NOMO-1 treated with dmso at 0.1 percent for 144 hours (cell line): Measurements from ENCODE around the gene GPI.
A peak's percentile ranks its signal among the peaks of the same experiment; 100 is the strongest.
"Not testable (repeated sequence)": the region's sequence is repeated elsewhere in the genome, so short reads cannot be mapped to it uniquely, and the experiment has no call there.

Experiments
- DNase-seq: peaks from one replicate; lab custom pipeline; 2025; ENCODE audit not compliant: unreplicated experiment; lab: John Stamatoyannopoulos, UW

Gene GPI

DNA sequence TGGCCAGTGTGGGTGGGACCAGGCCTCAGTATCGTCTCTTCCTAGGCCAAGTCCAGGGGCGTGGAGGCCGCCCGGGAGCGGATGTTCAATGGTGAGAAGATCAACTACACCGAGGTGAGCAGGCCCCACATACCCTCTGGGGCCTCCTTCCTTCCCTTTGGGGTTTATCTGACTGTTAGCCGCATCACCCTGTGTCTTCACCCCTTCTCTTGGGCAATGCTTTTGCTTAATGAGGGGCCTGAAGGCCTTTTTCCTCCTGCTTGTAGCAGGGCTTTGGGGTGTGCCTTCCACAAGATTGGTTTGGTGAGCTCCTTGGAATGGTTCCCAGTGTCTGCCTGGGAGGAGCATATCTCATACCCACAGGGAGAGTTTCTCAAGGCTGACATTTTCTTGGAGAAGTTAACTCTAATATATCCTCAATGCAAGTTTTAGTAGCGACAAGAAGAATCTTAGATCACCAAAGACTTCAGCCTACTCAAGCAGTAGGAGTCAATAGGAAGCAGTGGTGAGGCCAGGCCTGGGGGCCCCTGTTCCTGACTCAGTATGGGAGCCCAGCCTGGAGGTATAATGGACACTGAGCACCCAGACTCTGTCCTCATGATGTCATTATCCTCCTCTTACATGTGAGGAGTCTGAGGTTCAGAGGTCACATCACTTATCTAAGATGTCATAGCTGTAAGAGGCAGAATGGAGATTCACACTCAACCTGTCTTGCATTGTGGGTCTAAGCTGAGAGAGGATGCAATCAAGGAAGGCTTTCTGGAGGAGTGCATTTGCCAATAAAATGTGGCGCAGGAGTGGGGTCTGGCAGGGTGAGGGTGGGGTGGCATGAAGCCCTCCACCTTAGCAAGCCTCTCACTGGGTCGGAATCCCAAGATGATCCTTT lies 2.0 kb downstream of the GPI start:
- peak; percentile 67 for DNase-seq

DNA sequence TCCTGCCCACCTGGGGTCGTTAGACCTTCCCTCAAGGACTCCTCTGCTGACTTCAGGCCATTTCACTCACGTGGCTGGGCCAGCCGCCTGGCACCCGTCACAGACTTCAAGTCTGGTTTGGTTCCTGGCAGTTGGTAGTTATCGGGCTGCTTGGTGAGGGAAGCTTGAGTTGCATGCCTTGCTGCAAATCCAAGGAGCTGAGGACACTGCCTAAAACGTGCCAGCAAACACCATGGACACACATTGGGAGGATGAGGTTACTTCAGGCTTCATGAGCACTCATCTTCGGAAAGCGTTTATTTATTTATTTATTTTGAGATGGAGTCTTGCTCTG lies 2.6 kb downstream of the GPI start:
- no peak for DNase-seq

DNA sequence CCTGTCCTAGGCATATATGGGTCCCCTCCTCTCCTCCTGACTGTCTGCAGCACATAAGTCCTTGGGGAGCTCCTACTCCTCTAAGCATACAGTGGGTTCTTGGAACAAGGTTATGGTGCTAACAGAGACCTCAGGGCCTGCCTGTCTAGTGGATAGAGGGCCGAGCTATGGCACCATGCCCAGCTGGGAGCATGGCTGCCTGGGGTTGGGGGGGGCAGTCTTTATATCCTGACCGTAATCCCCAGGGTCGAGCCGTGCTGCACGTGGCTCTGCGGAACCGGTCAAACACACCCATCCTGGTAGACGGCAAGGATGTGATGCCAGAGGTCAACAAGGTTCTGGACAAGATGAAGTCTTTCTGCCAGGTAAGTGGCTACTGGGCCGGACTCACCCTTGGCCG lies 3.3 kb downstream of the GPI start:
- no peak for DNase-seq

DNA sequence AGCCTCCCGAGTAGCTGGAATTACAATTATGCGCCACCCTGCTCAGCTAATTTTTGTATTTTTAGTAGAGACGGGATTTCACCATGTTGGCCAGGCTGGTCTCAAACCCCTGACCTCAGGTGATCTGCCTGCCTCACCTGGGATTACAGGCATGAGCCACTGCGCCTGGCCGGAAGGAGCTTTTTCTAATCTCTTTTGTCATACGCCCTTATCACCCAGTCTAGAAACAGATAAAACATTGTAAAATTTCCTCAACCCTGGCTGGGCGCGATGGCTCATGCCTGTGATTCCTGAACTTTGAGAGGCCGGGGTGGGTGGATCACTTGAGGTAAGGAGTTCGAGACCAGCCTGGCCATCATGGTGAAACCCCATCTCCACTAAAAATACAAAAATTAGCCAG lies 4.2 kb downstream of the GPI start:
- DNase-seq: not testable (repeated sequence)

DNA sequence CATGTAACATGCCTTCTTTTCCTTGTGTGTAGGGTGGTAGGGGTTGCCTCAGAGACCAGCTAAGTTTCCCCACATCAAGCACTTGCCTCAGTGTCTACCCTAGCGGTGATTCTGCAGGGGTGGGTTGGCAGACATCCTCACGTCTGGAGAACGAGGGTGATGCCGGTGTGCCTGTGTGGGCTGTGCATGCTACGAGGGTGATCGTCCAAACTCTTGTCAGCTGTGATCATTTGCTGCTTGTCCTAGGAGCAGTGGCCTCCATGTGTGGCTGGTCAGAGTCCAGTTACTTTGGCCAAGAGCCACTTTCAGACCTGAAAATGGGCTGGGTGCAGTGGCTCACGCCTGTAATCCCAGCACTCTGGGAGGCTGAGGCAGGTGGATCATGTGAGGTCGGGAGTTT lies 5.1 kb downstream of the GPI start:
- no peak for DNase-seq

DNA sequence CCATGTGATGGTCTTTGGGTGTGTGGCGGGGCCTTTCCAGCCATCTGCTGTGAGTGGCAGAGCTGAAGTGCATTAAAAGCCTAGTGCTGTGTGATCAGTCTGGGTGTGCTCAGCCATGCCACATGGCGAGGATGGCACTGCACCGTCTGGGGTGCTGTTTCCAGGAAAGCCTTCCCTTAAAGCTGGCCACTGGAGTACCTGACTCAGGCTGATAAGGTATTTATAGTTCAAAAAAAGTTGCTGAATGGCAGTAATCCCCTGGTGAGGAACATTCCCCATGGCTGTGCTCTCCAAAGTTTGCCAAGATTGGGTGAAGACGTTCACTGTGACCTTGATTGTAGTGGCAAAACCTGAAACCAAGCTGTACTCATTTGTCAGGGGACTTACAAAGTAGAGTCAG lies 6.0 kb downstream of the GPI start:
- DNase-seq: no peak

DNA sequence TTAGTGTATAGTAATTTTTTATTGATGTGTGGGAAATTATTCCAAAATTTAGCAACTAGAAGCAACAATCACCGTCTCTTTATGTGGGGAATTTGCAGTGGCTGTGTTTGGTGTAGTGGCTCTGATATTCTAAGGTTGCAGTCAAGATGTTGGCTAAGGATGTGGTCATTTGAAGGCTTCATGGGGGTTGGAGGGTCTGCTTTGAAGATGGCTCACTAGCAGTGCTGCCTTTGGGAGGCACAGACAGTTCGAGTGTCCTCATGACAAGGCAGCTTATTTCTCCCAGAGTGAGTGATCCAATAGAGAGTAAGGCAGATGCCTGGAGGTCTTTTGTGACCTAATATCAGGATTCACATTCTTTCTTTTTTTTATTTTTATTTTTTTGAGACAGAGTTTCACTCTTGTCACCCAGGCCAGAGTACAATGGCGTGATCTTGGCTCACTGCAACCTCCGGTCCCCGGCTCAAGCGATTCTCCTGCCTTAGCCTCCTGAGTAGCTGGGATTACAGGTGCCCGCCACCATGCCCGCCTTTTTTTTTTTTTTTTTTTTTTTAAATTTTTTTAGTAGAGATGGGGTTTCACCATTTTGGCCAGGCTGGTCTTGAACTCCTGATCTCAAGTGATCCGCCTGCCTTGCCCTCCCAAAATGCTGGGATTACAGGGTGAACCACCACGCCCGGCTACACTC lies 8.7 kb downstream of the GPI start:
- DNase-seq: no peak

DNA sequence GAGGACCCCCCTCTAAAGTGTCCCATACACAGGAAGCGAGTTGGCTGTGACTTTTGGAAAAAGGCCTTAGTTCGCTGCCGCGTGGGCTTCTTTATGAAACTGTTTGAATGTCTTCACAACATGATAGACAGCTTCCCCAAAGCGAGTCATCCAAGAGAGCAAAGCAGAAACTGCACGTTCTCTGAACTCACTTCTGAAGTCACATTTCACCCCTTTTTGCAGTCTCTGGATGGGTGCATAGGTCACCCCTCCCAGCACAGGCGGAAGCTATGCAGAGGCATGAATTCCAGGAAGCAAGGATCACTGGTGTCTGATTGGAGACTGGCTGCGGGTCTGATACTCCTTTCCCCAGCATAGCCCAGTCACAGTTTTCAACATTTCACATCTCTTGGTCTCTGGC lies 10.6 kb downstream of the GPI start:
- DNase-seq: no peak

DNA sequence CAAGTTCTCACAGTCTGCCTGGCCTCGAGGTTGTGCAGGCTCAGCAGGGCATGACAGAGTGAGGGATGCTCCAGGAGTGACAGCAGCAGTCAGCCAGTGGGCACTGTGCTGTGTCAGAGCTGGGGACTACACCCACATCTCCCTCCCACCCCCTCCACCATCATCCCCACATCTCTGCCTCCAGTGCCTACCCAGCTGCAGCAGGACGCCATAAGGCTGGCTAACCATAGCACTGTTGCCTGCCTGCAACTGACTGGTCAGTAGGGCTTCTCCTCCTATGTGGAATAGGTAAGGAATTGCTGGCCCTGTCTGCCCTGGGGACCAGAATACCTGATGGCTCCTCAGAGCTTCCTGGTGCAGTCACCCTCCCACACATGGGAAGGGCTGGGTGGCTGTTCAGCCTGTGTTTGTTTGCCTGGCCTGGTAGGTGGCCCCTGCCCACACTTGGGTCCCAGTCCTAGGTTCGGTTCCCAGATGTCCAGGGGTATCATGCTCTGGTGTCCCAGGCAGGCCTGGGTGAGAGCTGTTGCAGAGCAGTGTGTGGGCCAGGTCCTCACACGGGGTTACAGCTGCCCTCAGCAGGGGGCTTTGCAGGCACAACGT lies 15.7 kb downstream of the GPI start:
- DNase-seq: no peak

DNA sequence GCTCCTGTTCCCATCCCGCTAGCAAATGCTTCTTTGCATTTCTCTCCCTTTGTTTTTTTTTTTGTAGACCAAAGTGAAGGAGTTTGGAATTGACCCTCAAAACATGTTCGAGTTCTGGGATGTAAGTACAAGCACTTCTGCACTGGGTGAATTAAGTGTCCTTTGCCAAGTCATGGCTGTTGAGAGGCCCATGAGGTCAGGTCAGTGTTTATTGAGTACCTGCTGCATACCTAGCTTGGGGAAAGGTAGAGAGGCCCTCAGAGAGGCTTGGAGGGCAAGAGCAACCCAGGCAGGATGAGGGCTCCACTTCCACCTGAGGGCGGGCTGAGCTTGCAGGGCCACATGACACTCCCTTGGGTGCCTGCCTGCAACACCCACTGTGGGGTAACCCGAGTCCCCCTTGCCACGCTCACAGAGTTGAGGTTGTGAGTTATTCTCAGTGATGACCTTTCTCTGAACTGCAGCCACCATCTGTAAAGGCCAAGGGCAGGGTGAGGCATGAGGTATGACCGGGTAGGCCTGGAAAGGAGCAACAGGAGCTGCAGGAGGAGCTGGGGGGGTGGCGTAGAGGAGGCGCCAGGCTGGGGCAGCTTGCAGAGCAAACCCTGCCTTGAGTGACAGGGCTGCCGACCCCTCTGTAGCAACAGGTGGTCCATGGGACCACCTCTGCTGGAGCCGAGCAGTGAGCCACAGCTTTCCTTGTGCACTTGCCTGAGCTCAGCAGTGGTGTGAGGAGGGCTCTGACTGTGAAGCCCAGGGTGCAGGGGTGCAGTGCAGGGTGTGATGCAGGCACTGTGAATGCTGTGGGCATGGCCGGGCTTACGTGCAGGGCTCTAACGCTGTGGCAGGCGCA lies 16.6 kb downstream of the GPI start:
- DNase-seq: no peak

DNA sequence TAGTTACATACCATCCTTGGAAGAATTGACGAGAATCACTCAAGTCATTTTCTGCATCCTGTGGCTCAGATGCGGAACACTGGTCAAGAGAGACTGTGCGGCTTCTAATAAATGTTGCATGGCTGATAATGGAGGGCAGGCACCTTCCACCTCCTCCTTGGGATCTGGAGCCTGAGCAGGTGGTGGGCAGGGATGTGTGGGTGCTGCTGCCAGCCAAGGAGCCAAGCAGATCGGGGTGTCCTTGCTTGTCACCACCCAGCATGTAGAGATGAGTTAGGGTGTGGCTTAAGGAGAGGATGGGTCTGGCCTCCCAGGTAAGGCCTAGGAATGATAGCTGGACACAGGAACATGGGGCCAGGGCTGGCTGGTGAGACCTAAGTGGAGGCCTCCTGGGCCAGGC lies 17.5 kb downstream of the GPI start:
- DNase-seq: no peak

DNA sequence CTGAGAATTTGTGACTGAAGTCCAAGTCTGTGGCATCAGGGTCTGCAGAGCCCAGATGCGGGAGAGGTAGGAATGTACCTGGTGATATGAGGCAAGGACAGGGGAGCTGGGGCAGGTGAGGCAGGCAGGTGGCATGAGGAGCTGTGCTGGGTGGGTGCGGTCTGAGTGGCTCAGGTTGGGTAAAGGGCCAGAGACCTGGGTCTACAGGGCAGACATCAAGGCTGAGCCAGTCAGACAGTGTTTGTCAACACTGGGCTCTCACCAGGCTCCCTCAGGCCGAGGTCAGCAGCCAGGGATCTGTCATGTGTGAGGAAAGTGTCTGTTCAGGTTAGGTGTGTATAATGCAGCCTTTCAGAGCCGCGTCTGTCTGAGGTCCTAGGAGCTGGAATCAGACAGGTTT lies 18.6 kb downstream of the GPI start:
- DNase-seq: no peak

DNA sequence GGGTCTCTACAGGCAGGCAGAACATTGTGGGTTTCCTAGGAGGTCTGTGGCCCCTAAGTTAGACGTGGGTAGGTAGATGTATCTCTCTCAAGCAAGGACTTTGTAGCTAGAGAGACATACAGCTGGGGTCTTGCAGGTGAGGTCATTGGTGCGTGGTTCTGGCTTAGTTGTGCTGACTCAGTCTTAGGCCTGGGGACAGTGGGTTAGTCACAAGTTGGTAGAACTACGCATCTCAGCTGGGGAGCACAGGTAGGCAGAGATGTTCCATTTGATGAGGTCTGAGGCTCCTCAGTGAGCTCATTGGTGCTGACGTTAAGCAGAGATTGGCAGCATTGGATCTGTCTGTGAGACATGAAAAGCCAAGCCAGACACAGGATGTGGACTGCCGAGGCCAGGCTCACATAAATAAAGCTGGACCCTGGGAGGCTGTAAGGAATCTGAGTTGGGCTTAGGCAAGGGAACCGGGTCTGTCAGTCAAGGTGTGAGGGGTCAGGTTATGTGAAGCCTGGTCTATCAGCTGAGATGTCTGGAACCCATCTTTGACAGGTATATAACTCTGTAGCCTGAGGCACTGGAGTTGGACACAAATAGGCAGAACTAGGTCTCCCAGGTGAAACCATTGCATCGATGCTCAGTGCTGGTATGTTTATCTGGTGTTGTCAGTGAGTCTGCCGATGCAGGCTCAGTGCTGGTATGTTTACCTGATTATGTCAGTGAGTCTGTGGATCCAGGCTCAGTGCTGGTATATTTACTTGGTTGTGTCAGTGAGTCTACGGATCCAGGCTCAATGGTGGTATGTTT lies 21.8 kb downstream of the GPI start:
- DNase-seq: no peak

DNA sequence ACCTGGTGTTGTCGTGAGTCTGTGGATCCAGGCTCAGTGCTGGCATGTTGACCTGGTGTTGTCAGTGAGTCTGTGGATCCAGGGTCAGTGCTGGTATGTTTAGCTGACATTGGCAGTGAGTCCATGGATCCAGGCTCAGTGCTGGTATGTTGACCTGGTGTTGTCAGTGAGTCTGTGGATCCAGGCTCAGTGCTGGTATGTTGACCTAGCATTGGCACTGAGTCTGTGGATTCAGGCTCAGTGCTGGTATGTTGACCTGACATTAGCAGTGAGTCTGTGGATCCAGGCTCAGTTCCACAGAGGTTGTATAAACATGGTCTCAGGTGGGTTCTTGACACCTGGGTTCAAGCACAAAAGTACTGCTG lies 22.4 kb downstream of the GPI start:
- DNase-seq: no peak

DNA sequence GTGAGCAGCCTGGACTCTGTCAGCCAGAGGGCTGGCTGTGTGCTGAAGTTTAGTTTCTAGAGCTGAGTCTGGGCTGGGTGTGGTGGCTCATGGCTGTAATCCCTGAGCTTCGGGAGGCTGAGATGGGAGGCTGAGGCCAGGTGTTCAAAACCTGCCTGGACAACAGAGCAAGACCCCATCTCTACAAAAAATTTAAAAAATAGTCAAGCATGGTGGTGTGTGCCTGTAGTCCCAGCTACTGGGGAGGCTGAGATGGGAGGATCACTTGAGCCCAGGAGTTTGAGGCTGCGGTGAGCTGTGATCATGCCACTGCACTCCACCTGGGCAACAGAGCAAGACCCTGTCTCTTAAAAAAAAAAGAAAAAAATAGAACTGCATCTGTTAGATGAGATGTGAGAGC lies 23.7 kb downstream of the GPI start:
- not testable (repeated sequence) for DNase-seq

DNA sequence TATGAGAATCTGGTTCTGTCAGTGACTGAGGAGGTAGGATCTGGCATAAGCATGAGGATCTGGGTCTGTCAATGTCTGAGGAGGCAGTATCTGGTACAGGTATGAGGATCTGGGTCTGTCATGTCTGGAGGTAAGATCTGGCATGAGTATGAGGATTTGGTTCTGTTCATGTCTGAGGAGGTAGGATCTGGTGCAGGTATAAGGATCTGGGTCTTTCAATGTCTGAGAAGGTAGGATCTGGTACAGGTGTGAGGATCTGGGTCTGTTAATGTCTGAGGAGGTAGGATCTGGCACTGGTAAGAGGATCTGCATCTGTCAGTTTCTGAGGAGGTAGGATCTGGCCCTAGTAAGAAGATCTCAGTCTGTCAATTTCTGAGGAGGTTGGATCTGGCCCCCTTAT lies 26.8 kb downstream of the GPI start:
- DNase-seq: no peak

DNA sequence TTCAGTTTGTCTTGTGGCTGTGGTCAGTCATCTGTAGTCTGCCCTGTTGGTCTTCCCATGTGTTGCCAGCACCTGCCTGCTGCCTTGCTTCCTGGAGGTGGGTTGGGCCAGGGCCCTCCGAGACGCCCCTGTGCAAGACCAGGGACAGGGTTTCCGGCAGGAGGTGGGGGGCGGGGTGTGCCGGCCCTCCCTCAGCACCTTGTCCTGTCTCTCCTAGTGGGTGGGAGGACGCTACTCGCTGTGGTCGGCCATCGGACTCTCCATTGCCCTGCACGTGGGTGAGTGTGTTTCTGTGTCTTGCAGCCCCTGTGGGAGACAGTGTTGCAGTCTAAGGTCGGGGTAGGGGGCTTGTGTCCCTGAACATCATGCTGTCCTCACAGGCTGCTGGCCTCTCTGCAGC lies 28.0 kb downstream of the GPI start:
- DNase-seq: no peak

DNA sequence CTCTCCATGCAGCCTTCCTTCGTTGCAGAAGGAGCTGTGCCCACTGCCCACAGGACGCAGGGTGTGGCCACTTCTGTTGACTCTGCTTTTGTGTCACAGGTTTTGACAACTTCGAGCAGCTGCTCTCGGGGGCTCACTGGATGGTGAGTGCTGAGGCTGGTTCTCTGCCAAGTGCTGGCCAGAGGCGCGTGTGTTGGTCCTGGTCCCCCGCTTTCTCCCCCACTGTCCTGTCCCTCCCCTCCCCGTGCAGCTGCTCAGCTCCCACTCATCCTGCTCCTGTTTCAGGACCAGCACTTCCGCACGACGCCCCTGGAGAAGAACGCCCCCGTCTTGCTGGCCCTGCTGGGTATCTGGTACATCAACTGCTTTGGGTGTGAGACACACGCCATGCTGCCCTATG lies 28.6 kb downstream of the GPI start:
- DNase-seq: no peak

DNA sequence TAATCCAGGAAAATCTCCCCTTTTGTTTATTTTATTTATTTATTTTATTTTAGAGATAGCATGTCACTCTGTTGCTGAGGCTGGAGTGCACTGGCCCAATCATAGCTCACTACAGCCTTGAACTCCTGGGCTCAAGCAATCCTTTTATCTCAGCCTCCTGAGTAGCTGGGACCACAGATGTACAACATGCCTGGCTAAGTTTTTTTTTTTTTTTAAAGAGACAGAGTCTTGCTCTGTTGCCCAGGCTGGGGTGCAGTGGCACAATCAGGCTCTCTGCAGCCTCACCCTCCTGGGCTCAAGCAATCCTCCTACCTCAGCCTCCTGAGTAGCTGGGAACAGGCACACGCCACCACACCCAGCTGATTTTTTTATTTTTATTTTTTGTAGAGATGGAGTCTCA lies 32.9 kb downstream of the GPI start:
- DNase-seq: no peak

DNA sequence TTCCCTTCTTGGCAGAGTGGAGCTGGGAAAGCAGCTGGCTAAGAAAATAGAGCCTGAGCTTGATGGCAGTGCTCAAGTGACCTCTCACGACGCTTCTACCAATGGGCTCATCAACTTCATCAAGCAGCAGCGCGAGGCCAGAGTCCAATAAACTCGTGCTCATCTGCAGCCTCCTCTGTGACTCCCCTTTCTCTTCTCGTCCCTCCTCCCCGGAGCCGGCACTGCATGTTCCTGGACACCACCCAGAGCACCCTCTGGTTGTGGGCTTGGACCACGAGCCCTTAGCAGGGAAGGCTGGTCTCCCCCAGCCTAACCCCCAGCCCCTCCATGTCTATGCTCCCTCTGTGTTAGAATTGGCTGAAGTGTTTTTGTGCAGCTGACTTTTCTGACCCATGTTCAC lies 34.9 kb downstream of the GPI start:
- no peak for DNase-seq

DNA sequence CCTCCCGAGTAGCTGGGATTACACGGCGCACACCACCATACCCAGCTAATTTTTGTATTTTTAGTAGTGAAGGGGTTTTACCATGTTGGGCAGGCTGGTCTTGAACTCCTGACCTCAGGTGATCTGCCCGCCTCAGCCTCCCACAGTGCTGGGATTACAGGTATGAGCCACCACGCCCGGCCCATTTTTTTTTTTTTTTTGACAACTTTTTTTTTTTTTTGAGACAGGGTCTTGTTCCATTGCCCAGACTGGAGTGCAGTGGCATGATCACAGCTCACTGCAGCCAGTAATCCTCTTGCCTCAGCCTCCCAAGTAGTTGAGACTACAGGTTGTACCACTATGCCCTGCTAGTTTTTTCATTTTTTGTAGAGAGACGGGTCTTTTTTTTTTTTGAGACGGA lies 35.8 kb downstream of the GPI start:
- DNase-seq: not testable (repeated sequence)
